H1 (cell line): Measurements from ENCODE around the gene AGXT2. TPM values are rescaled to one million over a fixed set of nuclear protein-coding genes. Genes with fewer than 3 reads are reported as not detected.

Experiments used
- CTCF ChIA-PET: fragments of 300-600 bp; sonication (Branson Sonifier 250); formaldehyde crosslinking; loops from one replicate; lab custom pipeline; 2021; ENCODE audit not compliant: partially characterized antibody; lab: Charles Lee
- POLR2A ChIA-PET: fragments of 300-600 bp; sonication (Branson Sonifier 250); formaldehyde crosslinking; loops from one replicate; lab custom pipeline; 2021; ENCODE audit warnings: inconsistent platforms; ENCODE audit not compliant: partially characterized antibody; lab: Charles Lee
- DNase-seq, 2 experiments: peaks; one replicate each; pipeline versions ENCODE4 v3.0.0 to v3.0.0-alpha.2; 2010 to 2022; ENCODE audit warnings: low spot score in 2 of 2, low read depth in 1 of 2, mixed read lengths in 1 of 2
- FAIRE-seq: peaks from 2 replicates; lab custom pipeline; 2011; peaks lifted over from hg19 to GRCh38; lab: Jason Lieb, UNC
- H2AFZ ChIP-seq: 2 replicates; pipeline ENCODE4 v1.8.1; 2012; ENCODE audit warnings: low read length, inconsistent platforms
- H2AK5ac ChIP-seq: 2 replicates; pipeline ENCODE4 v1.6.1; 2013; ENCODE audit warnings: low read depth, low read length
- H2BK120ac ChIP-seq: replicated peaks from 2 replicates; pipeline ENCODE3; 2013; ENCODE audit warnings: low read depth, low read length, inconsistent platforms
- H2BK12ac ChIP-seq: 2 replicates; pipeline ENCODE4 v1.6.1; 2013; ENCODE audit warnings: low read depth, low read length
- H2BK15ac ChIP-seq: 2 replicates; pipeline ENCODE4 v1.6.1; 2013; ENCODE audit warnings: low read length
- H2BK20ac ChIP-seq: 2 replicates; pipeline ENCODE4 v1.6.1; 2013; ENCODE audit warnings: low read length
- H2BK5ac ChIP-seq: 2 replicates; pipeline ENCODE4 v1.6.1; 2013; ENCODE audit warnings: low read depth, low read length
- H3K14ac ChIP-seq: 2 replicates; pipeline ENCODE4 v1.6.1; 2013; ENCODE audit warnings: inconsistent platforms; ENCODE audit not compliant: insufficient read length
- H3K18ac ChIP-seq: 2 replicates; pipeline ENCODE4 v1.6.1; 2013; ENCODE audit warnings: low read length; ENCODE audit errors: extremely low read depth
- H3K23ac ChIP-seq: 2 replicates; pipeline ENCODE4 v1.6.1; 2013; ENCODE audit warnings: inconsistent platforms; ENCODE audit not compliant: insufficient read length
- H3K23me2 ChIP-seq: 2 replicates; pipeline ENCODE4 v1.6.1; 2013; ENCODE audit warnings: low read depth, low read length
- H3K27ac ChIP-seq: 2 replicates; pipeline ENCODE4 v1.6.1; 2011; ENCODE audit warnings: low read depth, low read length, inconsistent platforms
- H3K27me3 ChIP-seq, 4 experiments: replicated peaks in 1 of 4; 1 replicate in 1 of 4; 2 replicates in 3 of 4; pipeline versions ENCODE4 v1.6.1 to v1.8.1; 2011 to 2013; ENCODE audit warnings: low read length in 3 of 4, mild to moderate bottlenecking in 3 of 4, inconsistent platforms in 2 of 4, mixed read lengths in 2 of 4, moderate library complexity in 1 of 4; ENCODE audit not compliant: control insufficient read depth in 3 of 4, insufficient read depth in 3 of 4; ENCODE audit errors: extremely low read depth in 1 of 4
- H3K36me3 ChIP-seq, 4 experiments: 2 replicates each; pipeline versions ENCODE4 v1.6.1 to v1.8.1; 2011 to 2013; ENCODE audit warnings: mild to moderate bottlenecking in 4 of 4, low read length in 3 of 4, moderate library complexity in 2 of 4, control low read depth in 1 of 4, inconsistent platforms in 1 of 4; ENCODE audit not compliant: insufficient read depth in 4 of 4, control insufficient read depth in 2 of 4
- H3K4ac ChIP-seq: replicated peaks from 2 replicates; pipeline ENCODE3; 2013; ENCODE audit warnings: low read length, low read depth, mixed read lengths, inconsistent platforms; ENCODE audit not compliant: insufficient read length
- H3K4me1 ChIP-seq, 4 experiments: replicated peaks in 1 of 4; 1 replicate in 1 of 4; 2 replicates in 3 of 4; pipeline versions ENCODE4 v1.6.1 to v1.8.1; 2011 to 2013; ENCODE audit warnings: low read length in 3 of 4, inconsistent platforms in 2 of 4, mixed read lengths in 1 of 4; ENCODE audit not compliant: insufficient read depth in 4 of 4, control insufficient read depth in 3 of 4
- H3K4me2 ChIP-seq, 2 experiments: 2 replicates each; pipeline versions ENCODE4 v1.6.1 to v1.8.1; 2011 to 2013; ENCODE audit warnings: low read depth in 2 of 2, low read length in 2 of 2, control low read depth in 1 of 2, inconsistent platforms in 1 of 2, mild to moderate bottlenecking in 1 of 2; ENCODE audit not compliant: insufficient read depth in 1 of 2
- H3K4me3 ChIP-seq, 4 experiments: fragments of 200-600, 300-600 bp in 1 of 4; sonication (generic), shearing (Covaris generic), sonication (Bioruptor Twin) in 1 of 4; 2 replicates each; pipeline versions ENCODE4 v1.5.1 to v1.8.1; 2011 to 2016; ENCODE audit warnings: low read length in 4 of 4, low read depth in 3 of 4, control low read depth in 2 of 4, inconsistent platforms in 2 of 4, mild to moderate bottlenecking in 2 of 4, mixed read lengths in 1 of 4, moderate library complexity in 1 of 4; ENCODE audit not compliant: insufficient read depth in 2 of 4; ENCODE audit errors: extremely low read depth in 1 of 4
- H3K56ac ChIP-seq: replicated peaks from 2 replicates; pipeline ENCODE3; 2013; ENCODE audit warnings: low read depth, mild to moderate bottlenecking, mixed read lengths, low read length, inconsistent platforms; ENCODE audit not compliant: insufficient read length
- H3K79me1 ChIP-seq: 2 replicates; pipeline ENCODE4 v1.6.1; 2013; ENCODE audit warnings: low read depth, low read length, control low read depth
- H3K79me2 ChIP-seq, 2 experiments: 2 replicates each; pipeline versions ENCODE4 v1.6.1 to v1.8.1; 2012 to 2013; ENCODE audit warnings: low read length in 2 of 2, mild to moderate bottlenecking in 2 of 2, inconsistent platforms in 1 of 2; ENCODE audit not compliant: insufficient read depth in 2 of 2, control insufficient read depth in 1 of 2
- H3K9ac ChIP-seq, 4 experiments: replicated peaks in 1 of 4; 1 replicate in 1 of 4; 2 replicates in 3 of 4; pipeline versions ENCODE4 v1.6.1 to v1.8.1; 2011 to 2013; ENCODE audit warnings: low read depth in 3 of 4, low read length in 3 of 4, control low read depth in 2 of 4, mild to moderate bottlenecking in 2 of 4, moderate library complexity in 2 of 4, inconsistent platforms in 1 of 4; ENCODE audit errors: extremely low read depth in 1 of 4
- H3K9me3 ChIP-seq, 2 experiments: 2 replicates each; pipeline versions ENCODE4 v1.6.1 to v1.8.1; 2012 to 2013; ENCODE audit warnings: mild to moderate bottlenecking in 2 of 2, moderate library complexity in 2 of 2, control low read depth in 1 of 2, inconsistent platforms in 1 of 2, low read depth in 1 of 2, low read length in 1 of 2, mixed read lengths in 1 of 2; ENCODE audit not compliant: insufficient read depth in 2 of 2
- H4K20me1 ChIP-seq, 2 experiments: replicated peaks in 1 of 2; 2 replicates each; pipeline versions ENCODE3 to v1.8.1; 2011 to 2013; ENCODE audit warnings: inconsistent platforms in 2 of 2, low read length in 2 of 2, mild to moderate bottlenecking in 1 of 2; ENCODE audit not compliant: insufficient read depth in 2 of 2, control insufficient read depth in 1 of 2
- H4K5ac ChIP-seq: 2 replicates; pipeline ENCODE4 v1.6.1; 2013; ENCODE audit warnings: low read length, low read depth, mixed read lengths, inconsistent platforms; ENCODE audit not compliant: insufficient read length
- H4K8ac ChIP-seq: 2 replicates; pipeline ENCODE4 v1.8.0; 2013; ENCODE audit warnings: mild to moderate bottlenecking, moderate library complexity, low read length, inconsistent platforms; ENCODE audit not compliant: insufficient read depth; ENCODE audit errors: extremely low read depth
- H4K91ac ChIP-seq: replicated peaks from 2 replicates; pipeline ENCODE3; 2013; ENCODE audit warnings: low read length, mixed read lengths, inconsistent platforms; ENCODE audit not compliant: insufficient read length
- CHD1 ChIP-seq: IDR thresholded peaks from 2 replicates; pipeline ENCODE4 v1.6.1; 2012; ENCODE audit warnings: low read depth, low read length, improper control_type of control experiment
- CTCF ChIP-seq, 3 experiments: IDR thresholded peaks; 1 replicate in 2 of 3; 2 replicates in 1 of 3; pipeline versions ENCODE4 v1.5.1 to v1.6.1; 2011; ENCODE audit warnings: low read length in 3 of 3, mild to moderate bottlenecking in 3 of 3, inconsistent platforms in 2 of 3, low read depth in 1 of 3, moderate library complexity in 1 of 3; ENCODE audit not compliant: insufficient read depth in 1 of 3; ENCODE audit errors: control extremely low read depth in 1 of 3
- FOSL1 ChIP-seq: IDR thresholded peaks from 2 replicates; pipeline ENCODE4 v1.6.1; 2011; ENCODE audit warnings: mild to moderate bottlenecking, low read depth, low read length, moderate library complexity; ENCODE audit not compliant: insufficient read depth
- POU5F1 ChIP-seq: IDR thresholded peaks from 2 replicates; pipeline ENCODE4 v1.6.1; 2011; ENCODE audit warnings: low read depth, mild to moderate bottlenecking, low read length, moderate library complexity
- RAD21 ChIP-seq, 2 experiments: IDR thresholded peaks in 1 of 2; conservative IDR thresholded peaks in 1 of 2; 2 replicates each; pipeline ENCODE4 v1.6.1; 2011; ENCODE audit warnings: low read depth in 2 of 2, low read length in 2 of 2, improper control_type of control experiment in 1 of 2, inconsistent platforms in 1 of 2, mild to moderate bottlenecking in 1 of 2, moderate library complexity in 1 of 2
- SIN3A ChIP-seq, 2 experiments: IDR thresholded peaks in 1 of 2; conservative IDR thresholded peaks in 1 of 2; 2 replicates each; pipeline ENCODE4 v1.6.1; 2011 to 2012; ENCODE audit warnings: low read length in 2 of 2, improper control_type of control experiment in 1 of 2, low read depth in 1 of 2, mild to moderate bottlenecking in 1 of 2
- SP1 ChIP-seq: IDR thresholded peaks from 2 replicates; pipeline ENCODE4 v1.6.1; 2011; ENCODE audit warnings: low read depth, low read length
- TAF1 ChIP-seq: IDR thresholded peaks from 2 replicates; pipeline ENCODE4 v1.6.1; 2011; ENCODE audit warnings: mild to moderate bottlenecking, low read depth, low read length
- ZNF274 ChIP-seq: IDR thresholded peaks from 2 replicates; pipeline ENCODE4 v1.7.0; 2012; ENCODE audit warnings: low read length, borderline replicate concordance; ENCODE audit errors: extremely low read depth
- WGBS, 2 experiments: shearing (Covaris generic) in 1 of 2; methylation state at CpG; one replicate each; pipeline versions ENCODE4 v1.1.6 to v1.1.7; 2013 to 2015; ENCODE audit warnings: low lambda C conversion rate in 2 of 2, mixed read lengths in 2 of 2, inconsistent platforms in 1 of 2, low coverage in 1 of 2, missing lambda C conversion rate in 1 of 2; ENCODE audit not compliant: insufficient replicate concordance in 2 of 2, insufficient coverage in 1 of 2, insufficient read length in 1 of 2; ENCODE audit errors: extremely low coverage in 1 of 2, missing lambda C conversion rate in 1 of 2; 5-methylcytosine and 5-hydroxymethylcytosine counted together
- polyA plus RNA-seq, 7 experiments: library from polyadenylated mRNA; depleted of rRNA in 3 of 7; stranded (reverse) in 5 of 7; unstranded in 2 of 7; fragments of >200 nt in 5 of 7; fragments of 200-250 nt in 2 of 7; gene quantifications; 1 replicate in 5 of 7; 2 replicates in 1 of 7; 4 replicates in 1 of 7; pipeline versions ENCODE4 v1.2.1 to v1.2.3, GENCODE V29; 2011 to 2013; ENCODE audit warnings: missing spikeins in 2 of 7, mixed read lengths in 2 of 7
- total RNA-seq: library from RNA; stranded (reverse); fragmentation: NEBNext Ultra II Directional; extraction: Animal tissue kit (Norgen Biotek cat#: 25700); gene quantifications from 2 replicates; pipeline ENCODE4 v1.2.1, GENCODE V29; 2021

The AGXT2 gene
- total and polyA plus RNA-seq, 2 of the 8 experiments (the other 6 are each of a cell fraction or from before 2014, with no cell fraction given), result not detected

- Histone ChIP-seq H3K79me1 (no peaks in the 10 kb centered on the region), H4K8ac (no peak overlapping the region; the same call in 1 of the 2 replicates), H2BK20ac (no peak overlapping the region), H3K4ac (no peak overlapping the region), H3K9ac (no peak overlapping the region), H3K14ac (no peak overlapping the region), H2AK5ac (no peak overlapping the region), H3K4me3 (no peak overlapping the region), H3K9me3 (no peaks in the 10 kb centered on the region), H2BK120ac (no peak overlapping the region), H3K23ac (no peak overlapping the region), H2BK12ac (no peak overlapping the region), H3K4me1 (no peaks in the 10 kb centered on the region), H3K36me3 (peaks cover 0 to 15% (median 10%) of the 10 kb centered on the region in 4 experiments; a peak in 3 of 8 replicates), H2BK15ac (no peak overlapping the region), H2BK5ac (no peak overlapping the region), H3K56ac (no peak overlapping the region), H2AFZ (no peak overlapping the region), H4K91ac (no peak overlapping the region), H3K18ac (no peak overlapping the region), H3K27ac (no peak overlapping the region), H3K79me2 (no peaks in the 10 kb centered on the region), H4K5ac (no peak overlapping the region), H4K20me1 (no peaks in the 10 kb centered on the region), H3K27me3 (no peaks in the 10 kb centered on the region), H3K4me2 (no peak overlapping the region), H3K23me2 (no peaks in the 10 kb centered on the region)
- POLR2A ChIA-PET, result interaction anchor here (0.6 kb wide), 1 partner anchor 19 kb away, joined by 3 read pairs; no protein-coding TSS in a partner anchor
- DNase-seq (no peak), FAIRE-seq (peak; percentile 52)
- CTCF ChIA-PET, result interaction anchor here (0.6 to 8.0 kb wide), 24 partner anchors 8 to 264 kb away, joined by 3 to 69 read pairs (median 4); partner anchors contain the start of gene DNAJC21
- WGBS, 2 experiments, result 71% methylated on average over 5 of the region's 5 CpGs; no CpG with 5 or more reads in 1 of the 2 experiments
- TF ChIP-seq CTCF (IDR thresholded peaks at IDR 0.05; ENCODE audit: control extremely low read depth in 1 of 3, insufficient read depth in 1 of 3, low read depth in 1 of 3, low read length in 3 of 3), result peak in 2 of 3 experiments; percentile 51 to 70; a peak in 3 of 4 replicates
- no peak for TF ChIP-seq SP1
- no peak for TF ChIP-seq ZNF274
- TF ChIP-seq RAD21 (IDR thresholded peaks at IDR 0.05 in 1 of 2, conservative IDR thresholded peaks at IDR 0.05 in 1 of 2; ENCODE audit: low read depth in 2 of 2, low read length in 2 of 2), result peak; percentile 63 to 64
- no peak for TF ChIP-seq CHD1
- no peak for TF ChIP-seq FOSL1
- TF ChIP-seq TAF1, result no peak
- TF ChIP-seq SIN3A (conservative IDR thresholded peaks at IDR 0.05 in 1 of 2, IDR thresholded peaks at IDR 0.05 in 1 of 2; ENCODE audit: low read depth in 1 of 2, low read length in 2 of 2), result no peak
- no peak for TF ChIP-seq POU5F1
Measured at GRCh38 chr5:34957857-34958690, 89.7 kb downstream of the AGXT2 start.
